Spleen (tissue), 11 donors: ENCODE measurements around the gene CDKL1. TPM values are rescaled to one million over a fixed set of nuclear protein-coding genes. Genes with fewer than 3 reads are reported as not detected.

ENCODE experiments used
- DNase-seq: peaks from one replicate; pipeline ENCODE4 v3.0.0-alpha.2; 2020
- H3K27ac ChIP-seq, 8 donors: fragments of 200-600 bp; sonication (generic) in 7 of 8; 1 replicate in 4 of 8; 2 replicates in 4 of 8; pipeline versions ENCODE4 v1.5.0 to v1.8.0; 2016 to 2021; ENCODE audit warnings: inconsistent platforms in 4 of 8, mild to moderate bottlenecking in 4 of 8, moderate library complexity in 1 of 8
- H3K27me3 ChIP-seq, 7 donors: fragments of 200-600 bp; sonication (generic) in 6 of 7; replicated peaks in 1 of 7; 1 replicate in 4 of 7; 2 replicates in 3 of 7; pipeline versions ENCODE4 v1.5.0 to v1.8.0; 2016 to 2021; ENCODE audit warnings: inconsistent platforms in 3 of 7, mild to moderate bottlenecking in 1 of 7
- H3K36me3 ChIP-seq, 6 donors: fragments of 200-600 bp; sonication (generic) in 5 of 6; 1 replicate in 4 of 6; 2 replicates in 2 of 6; pipeline versions ENCODE4 v1.5.0 to v1.8.0; 2016 to 2021; ENCODE audit warnings: inconsistent platforms in 2 of 6
- H3K4me1 ChIP-seq, 6 donors: fragments of 200-600 bp; sonication (generic) in 5 of 6; 1 replicate in 3 of 6; 2 replicates in 3 of 6; pipeline versions ENCODE4 v1.5.0 to v1.8.0; 2016 to 2021; ENCODE audit warnings: inconsistent platforms in 3 of 6
- H3K4me3 ChIP-seq, 8 donors: fragments of 200-600 bp; sonication (generic) in 7 of 8; 1 replicate in 4 of 8; 2 replicates in 4 of 8; pipeline versions ENCODE4 v1.5.0 to v1.8.0; 2016 to 2021; ENCODE audit warnings: inconsistent platforms in 4 of 8, mild to moderate bottlenecking in 4 of 8, moderate library complexity in 2 of 8
- H3K9me3 ChIP-seq, 8 donors: fragments of 200-600 bp; sonication (generic) in 7 of 8; 1 replicate in 4 of 8; 2 replicates in 4 of 8; pipeline versions ENCODE4 v1.5.0 to v1.8.0; 2016 to 2021; ENCODE audit warnings: inconsistent platforms in 4 of 8
- CTCF ChIP-seq, 11 experiments: fragments of 200-600 bp in 7 of 11; fragments of 450-650 bp in 4 of 11; sonication (generic) in 4 of 11; IDR thresholded peaks in 8 of 11; conservative IDR thresholded peaks in 3 of 11; 1 replicate in 7 of 11; 2 replicates in 4 of 11; pipeline versions ENCODE4 v1.4.0 to v1.8.0; 2016 to 2021; ENCODE audit warnings: antibody characterized with exemption in 11 of 11, inconsistent platforms in 4 of 11, mild to moderate bottlenecking in 1 of 11
- POLR2A ChIP-seq, 3 donors: fragments of 450-650 bp; IDR thresholded peaks; one replicate each; pipeline ENCODE4 v1.5.1; 2017; ENCODE audit warnings: antibody characterized with exemption in 3 of 3, mild to moderate bottlenecking in 1 of 3
- POLR2AphosphoS5 ChIP-seq, 3 donors: sonication (generic); formaldehyde crosslinking; IDR thresholded peaks; one replicate each; pipeline ENCODE4 v1.5.1; 2017; ENCODE audit warnings: antibody characterized with exemption in 3 of 3
- WGBS, 5 donors: extraction: QIAGEN DNeasy Blood & Tissue Kit in 3 of 5; methylation state at CpG; one replicate each; pipeline versions ENCODE4 v1.1.5 to v1.1.7; 2013 to 2018; 5-methylcytosine and 5-hydroxymethylcytosine counted together
- intact Hi-C: fragments of 100-400 bp; cut with DNase I; formaldehyde crosslinking; loops from one replicate; pipeline ENCODE4 v1.15.0; 2023; ENCODE audit warnings: low total_unique reads
- polyA plus RNA-seq, 3 donors: library from polyadenylated mRNA; stranded (reverse); fragments of 200-250 nt; gene quantifications; one replicate each; pipeline ENCODE4 v1.2.1, GENCODE V29; 2013
- total RNA-seq, 7 donors: library from RNA; depleted of rRNA in 3 of 7; stranded (reverse); fragments of >200 nt in 3 of 7; fragmentation: NEBNext Ultra II Directional in 4 of 7; extraction: Animal tissue kit (Norgen Biotek cat#: 25700) in 4 of 7; gene quantifications; one replicate each; pipeline versions ENCODE4 v1.1.0 to v1.2.1, GENCODE V29; 2016 to 2021
- donor health status: healthy with polysubstance abuse.
- donor health status: DM: no; HTN: no; CAD: no; lungs with moderate emphysema.
- donor health status: DM: no; HTN: no; CAD: no.
- donor health status: Bipolar disorder and iron deficiency.
- donor health status: healthy.
- donor health status: DM: no; HTN: no; CAD: no.
- donor health status: DM: yes; HTN: yes; CAD: no.

CDKL1 gene
- total and polyA plus RNA-seq, 10 donors: 1.7 to 310 (median 17.6) TPM

GRCh38 chr14:50350975-50351374, 45.7 kb downstream of the CDKL1 start:
- H3K27ac ChIP-seq: no peak overlapping the region
- H3K27me3 ChIP-seq: no peaks in the 10 kb centered on the region
- intact Hi-C loops: no loop called here
- H3K36me3 ChIP-seq: peaks cover 0 to 11% (median 0%) of the 10 kb centered on the region in 6 donors
- no peaks in the 10 kb centered on the region for H3K9me3 ChIP-seq
- no peak for DNase-seq
- H3K4me3 ChIP-seq: no peak overlapping the region
- WGBS, 5 donors: 52 to 72% (median 66%) methylated on average over 2 of the region's 2 CpGs
- peaks cover 3 to 25% (median 13%) of the 10 kb centered on the region in 6 donors for H3K4me1 ChIP-seq
- TF ChIP-seq POLR2A (IDR thresholded peaks at IDR 0.05): no peak
- TF ChIP-seq POLR2AphosphoS5 (IDR thresholded peaks at IDR 0.05): no peak
- TF ChIP-seq CTCF (IDR thresholded peaks at IDR 0.05 in 8 of 11, conservative IDR thresholded peaks at IDR 0.05 in 3 of 11): no peak

GRCh38 chr14:50348933-50349332, 47.7 kb downstream of the CDKL1 start:
- DNase-seq: no peak
- peaks cover 0 to 3% (median 0%) of the 10 kb centered on the region in 6 donors for H3K36me3 ChIP-seq
- intact Hi-C loops: no loop called here
- no peaks in the 10 kb centered on the region for H3K27me3 ChIP-seq
- H3K27ac ChIP-seq: peak overlapping the region in 1 of 8 donors; percentile 21
- no peak overlapping the region for H3K4me3 ChIP-seq
- TF ChIP-seq POLR2A (IDR thresholded peaks at IDR 0.05) (no peak), POLR2AphosphoS5 (IDR thresholded peaks at IDR 0.05) (no peak), CTCF (IDR thresholded peaks at IDR 0.05 in 8 of 11, conservative IDR thresholded peaks at IDR 0.05 in 3 of 11) (no peak)
- peaks cover 3 to 42% (median 19%) of the 10 kb centered on the region in 6 donors for H3K4me1 ChIP-seq
- H3K9me3 ChIP-seq: no peaks in the 10 kb centered on the region

- intact Hi-C loops: no loop called here
- Histone ChIP-seq H3K27ac (peak overlapping the region in 4 of 8 donors; percentile 4 to 45 (median 36)), H3K4me1 (peaks cover 4 to 56% (median 27%) of the 10 kb centered on the region in 6 donors), H3K36me3 (no peaks in the 10 kb centered on the region), H3K4me3 (no peak overlapping the region), H3K27me3 (no peaks in the 10 kb centered on the region), H3K9me3 (no peaks in the 10 kb centered on the region)
- TF ChIP-seq CTCF (IDR thresholded peaks at IDR 0.05 in 8 of 11, conservative IDR thresholded peaks at IDR 0.05 in 3 of 11) (no peak), POLR2AphosphoS5 (IDR thresholded peaks at IDR 0.05) (no peak), POLR2A (IDR thresholded peaks at IDR 0.05) (no peak)
- 0 to 95% (median 35%) methylated on average over 1 of the region's 1 CpG for WGBS, 5 donors
- DNase-seq: no peak
Measured at GRCh38 chr14:50347521-50347920, 49.2 kb downstream of the CDKL1 start.

GRCh38 chr14:50345846-50346422, 50.7 kb downstream of the CDKL1 start:
- 48 to 63% (median 60%) methylated on average over 6 of the region's 6 CpGs for WGBS, 5 donors
- Histone ChIP-seq H3K4me3 (no peak overlapping the region), H3K9me3 (no peaks in the 10 kb centered on the region), H3K27ac (peak overlapping the region in 7 of 8 donors; percentile 31 to 72 (median 58)), H3K27me3 (no peaks in the 10 kb centered on the region), H3K4me1 (peaks cover 4 to 63% (median 31%) of the 10 kb centered on the region in 6 donors), H3K36me3 (peaks cover 0 to 2% (median 0%) of the 10 kb centered on the region in 6 donors)
- intact Hi-C loops: no loop called here
- DNase-seq: no peak
- no peak for TF ChIP-seq CTCF (IDR thresholded peaks at IDR 0.05 in 8 of 11, conservative IDR thresholded peaks at IDR 0.05 in 3 of 11)
- TF ChIP-seq POLR2A (IDR thresholded peaks at IDR 0.05): no peak
- peak in 1 of 3 donors; percentile 66 for TF ChIP-seq POLR2AphosphoS5 (IDR thresholded peaks at IDR 0.05)
